ENCODE results near the gene CCSER2.

- TF ChIP-seq TCF4 (CRISPR knock-in tag; IDR thresholded peaks at IDR 0.05; ENCODE audit: borderline replicate concordance) (no peak), ARNTL (CRISPR knock-in tag; IDR thresholded peaks at IDR 0.05; ENCODE audit: borderline replicate concordance, low read depth) (no peak), POU6F1 (CRISPR knock-in tag; IDR thresholded peaks at IDR 0.05; ENCODE audit: borderline replicate concordance, low read depth) (no peak), RARB (CRISPR knock-in tag; IDR thresholded peaks at IDR 0.05) (no peak), SNAI2 (CRISPR knock-in tag; IDR thresholded peaks at IDR 0.05) (no peak), PATZ1 (CRISPR knock-in tag; IDR thresholded peaks at IDR 0.05; ENCODE audit: borderline replicate concordance) (no peak), ESRRG (CRISPR knock-in tag; IDR thresholded peaks at IDR 0.05) (no peak), TSHZ2 (CRISPR knock-in tag; IDR thresholded peaks at IDR 0.05) (no peak), ZFP30 (CRISPR knock-in tag; IDR thresholded peaks at IDR 0.05) (no peak), GLIS3 (CRISPR knock-in tag; IDR thresholded peaks at IDR 0.05) (no peak), CREB5 (CRISPR knock-in tag; IDR thresholded peaks at IDR 0.05; ENCODE audit: low read depth) (no peak), ISL1 (CRISPR knock-in tag; IDR thresholded peaks at IDR 0.05) (no peak), PPARA (CRISPR knock-in tag; IDR thresholded peaks at IDR 0.05; ENCODE audit: borderline replicate concordance) (no peak), ZC3H10 (CRISPR knock-in tag; IDR thresholded peaks at IDR 0.05) (no peak)
These were observed 63.8 kb downstream of the CCSER2 start for GRCh38 chr10:84392181-84392580.

Data from SK-N-SH treated with all-trans-retinoic acid at 6 μM for 48 hours (cell line).